ENCODE measurements around the gene RHOBTB1. TPM values are rescaled to one million over a fixed set of nuclear protein-coding genes. Genes with fewer than 3 reads are reported as not detected.

The RHOBTB1 gene
- total and polyA plus RNA-seq, 2 experiments from 2014 or later, result 4.6 to 13.2 TPM

DNA sequence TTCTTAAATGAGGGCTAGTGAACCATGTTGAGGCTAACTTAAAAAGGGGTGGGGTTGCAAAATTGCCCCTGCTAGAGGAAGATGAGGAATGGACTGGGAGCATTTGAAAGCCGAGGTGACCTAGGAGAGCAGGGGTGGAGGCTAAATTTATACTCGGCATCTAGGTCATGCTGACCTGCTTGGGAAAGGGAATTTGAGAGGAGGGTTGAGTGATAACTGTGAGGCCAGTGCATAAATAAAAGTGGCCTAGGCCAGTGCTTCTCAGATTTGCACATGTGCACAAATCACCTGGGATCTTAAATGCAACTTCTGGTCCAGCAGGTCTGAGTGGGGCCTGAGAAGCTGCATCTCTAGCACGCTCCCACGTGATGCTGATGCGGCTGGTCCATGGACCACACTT lies 95.3 kb downstream of the RHOBTB1 start:
- H3K36me3 Mint-ChIP-seq (ENCODE audit: low read depth), result no peaks in the 10 kb centered on the region
- ATAC-seq, result no peak
- Histone ChIP-seq H3K27ac (ENCODE audit: low read depth) (no peak overlapping the region), H3K36me3 (ENCODE audit: insufficient read depth) (no peaks in the 10 kb centered on the region), H3K27me3 (ENCODE audit: insufficient read depth) (no peaks in the 10 kb centered on the region), H3K4me3 (no peak overlapping the region), H3F3A (replicated peaks; ENCODE audit: low read depth) (no peaks in the 10 kb centered on the region), H2AFZ (no peak overlapping the region), H4K20me1 (replicated peaks; ENCODE audit: insufficient read depth) (no peaks in the 10 kb centered on the region), H3K9me2 (ENCODE audit: insufficient read depth) (peaks cover 7% of the 10 kb centered on the region; the same call in 1 of the 2 replicates), H3K4me2 (no peak overlapping the region), H3K79me2 (replicated peaks; ENCODE audit: insufficient read depth) (no peaks in the 10 kb centered on the region), H3K4me1 (ENCODE audit: insufficient read depth) (no peaks in the 10 kb centered on the region)
- H3K27ac Mint-ChIP-seq, result no peak overlapping the region
- H3K9me3 Mint-ChIP-seq, result no peaks in the 10 kb centered on the region
- H3K4me3 Mint-ChIP-seq, result no peak overlapping the region
- no peaks in the 10 kb centered on the region; the same call in 2 of the 3 replicates for H3K4me1 Mint-ChIP-seq
- DNase-seq (ENCODE audit: low spot score), result no peak
- no peak for TF ChIP-seq POLR2AphosphoS5 (IDR thresholded peaks at IDR 0.05; ENCODE audit: low read depth)
- TF ChIP-seq, protein P1, sequence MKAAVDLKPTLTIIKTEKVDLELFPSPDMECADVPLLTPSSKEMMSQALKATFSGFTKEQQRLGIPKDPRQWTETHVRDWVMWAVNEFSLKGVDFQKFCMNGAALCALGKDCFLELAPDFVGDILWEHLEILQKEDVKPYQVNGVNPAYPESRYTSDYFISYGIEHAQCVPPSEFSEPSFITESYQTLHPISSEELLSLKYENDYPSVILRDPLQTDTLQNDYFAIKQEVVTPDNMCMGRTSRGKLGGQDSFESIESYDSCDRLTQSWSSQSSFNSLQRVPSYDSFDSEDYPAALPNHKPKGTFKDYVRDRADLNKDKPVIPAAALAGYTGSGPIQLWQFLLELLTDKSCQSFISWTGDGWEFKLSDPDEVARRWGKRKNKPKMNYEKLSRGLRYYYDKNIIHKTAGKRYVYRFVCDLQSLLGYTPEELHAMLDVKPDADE (IDR thresholded peaks at IDR 0.05), result no peak
- TF ChIP-seq, protein P2, sequence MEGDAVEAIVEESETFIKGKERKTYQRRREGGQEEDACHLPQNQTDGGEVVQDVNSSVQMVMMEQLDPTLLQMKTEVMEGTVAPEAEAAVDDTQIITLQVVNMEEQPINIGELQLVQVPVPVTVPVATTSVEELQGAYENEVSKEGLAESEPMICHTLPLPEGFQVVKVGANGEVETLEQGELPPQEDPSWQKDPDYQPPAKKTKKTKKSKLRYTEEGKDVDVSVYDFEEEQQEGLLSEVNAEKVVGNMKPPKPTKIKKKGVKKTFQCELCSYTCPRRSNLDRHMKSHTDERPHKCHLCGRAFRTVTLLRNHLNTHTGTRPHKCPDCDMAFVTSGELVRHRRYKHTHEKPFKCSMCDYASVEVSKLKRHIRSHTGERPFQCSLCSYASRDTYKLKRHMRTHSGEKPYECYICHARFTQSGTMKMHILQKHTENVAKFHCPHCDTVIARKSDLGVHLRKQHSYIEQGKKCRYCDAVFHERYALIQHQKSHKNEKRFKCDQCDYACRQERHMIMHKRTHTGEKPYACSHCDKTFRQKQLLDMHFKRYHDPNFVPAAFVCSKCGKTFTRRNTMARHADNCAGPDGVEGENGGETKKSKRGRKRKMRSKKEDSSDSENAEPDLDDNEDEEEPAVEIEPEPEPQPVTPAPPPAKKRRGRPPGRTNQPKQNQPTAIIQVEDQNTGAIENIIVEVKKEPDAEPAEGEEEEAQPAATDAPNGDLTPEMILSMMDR (conservative IDR thresholded peaks at IDR 0.05; ENCODE audit: low read depth in 2 of 2), result no peak
- TF ChIP-seq ZNF462 (CRISPR knock-in tag; IDR thresholded peaks at IDR 0.05), result no peak
- H3K27me3 Mint-ChIP-seq (ENCODE audit: insufficient read depth, low read depth, poor library complexity), result no peaks in the 10 kb centered on the region

All from GM23338 (cell line).